B cell (primary cell): ENCODE measurements around the gene ZNF609.

Source experiments
- CTCF ChIP-seq: fragments of 200-600 bp; IDR thresholded peaks from one replicate; pipeline ENCODE4 v1.8.0; 2022; ENCODE audit warnings: antibody characterized with exemption, mild to moderate bottlenecking
- EZH2 ChIP-seq: IDR thresholded peaks from 2 replicates; pipeline ENCODE4 v1.6.1; 2012; ENCODE audit warnings: borderline replicate concordance, low read depth, mild to moderate bottlenecking, moderate library complexity, low read length; ENCODE audit not compliant: insufficient read depth, poor library complexity, severe bottlenecking

DNA sequence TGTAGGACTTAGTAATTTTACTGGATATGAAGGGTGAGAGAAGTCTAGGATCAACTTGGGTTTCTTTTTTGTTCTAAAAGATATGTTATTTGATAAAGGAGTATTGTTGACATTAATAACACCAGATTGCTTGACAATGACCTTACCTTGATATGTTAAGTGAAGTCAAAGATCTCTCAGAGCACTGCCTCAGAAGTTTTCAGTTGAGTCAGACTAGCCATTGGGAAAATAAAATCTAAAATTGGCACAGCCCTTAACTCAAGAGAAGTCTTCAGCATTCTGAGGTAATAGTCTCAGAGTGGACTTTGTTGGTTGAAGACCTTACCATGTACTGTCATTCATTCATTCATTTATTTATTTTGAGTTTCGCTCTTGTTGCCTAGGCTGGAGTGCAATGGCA is 22.4 kb upstream of the ZNF609 start:
- TF ChIP-seq EZH2 (no peak), CTCF (no peak)
